ENCODE measurements around the gene ARAP3. TPM values are rescaled to one million over a fixed set of nuclear protein-coding genes. Genes with fewer than 3 reads are reported as not detected.

ARAP3 gene
- total and polyA plus RNA-seq, 4 donors, result 15.7 to 26.6 (median 19.7) TPM

DNA sequence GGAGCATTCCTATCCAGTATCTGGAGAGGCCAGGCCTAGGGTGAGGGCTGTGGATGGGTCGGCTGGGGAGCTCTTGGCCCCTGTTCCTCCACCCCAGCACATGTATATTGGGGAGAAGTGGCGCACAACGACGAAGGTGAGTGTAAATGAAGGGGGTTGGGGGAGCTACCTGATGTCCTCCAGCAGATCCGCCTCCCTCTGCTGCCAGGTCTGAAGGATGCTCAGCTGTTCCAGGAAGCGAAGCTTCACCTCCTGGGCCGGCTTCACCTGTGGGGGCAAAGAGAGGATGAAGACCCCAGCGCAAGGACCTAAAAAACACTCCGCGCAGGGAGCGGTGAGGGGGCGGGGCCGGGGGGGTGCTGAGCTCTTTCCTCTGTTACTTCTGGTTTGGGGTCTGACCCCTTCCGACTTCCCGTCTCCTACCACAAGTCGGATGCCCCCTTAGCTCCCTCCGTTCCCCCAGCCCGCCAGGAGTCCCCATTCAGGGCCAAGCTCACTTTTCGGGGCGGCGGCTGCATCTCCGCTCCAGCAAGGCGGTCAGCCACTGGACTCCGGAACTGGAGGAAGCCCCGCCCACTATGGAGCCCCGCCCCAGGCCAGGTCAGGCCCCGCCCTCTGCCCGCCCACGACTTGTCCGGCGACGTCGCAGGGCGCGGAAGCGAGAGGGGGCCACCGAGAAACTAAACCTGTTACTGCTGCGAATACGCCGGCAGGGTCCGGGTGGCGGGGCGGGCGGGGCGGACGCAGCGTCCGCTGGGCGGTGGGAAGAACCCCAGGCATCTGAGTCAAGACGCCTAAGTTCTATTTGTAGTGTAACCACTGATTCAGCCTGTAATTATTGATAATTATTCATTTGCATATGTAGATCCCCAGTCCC, 30.9 kb downstream of the ARAP3 start, which contains the start of gene FCHSD1:
TSS of gene FCHSD1 (minus strand) at position 568 of the 877 bp plus-strand sequence. CDS start at position 518, 50 bp downstream.
- H3K9ac ChIP-seq (ENCODE audit: insufficient read depth in 1 of 2, low read length in 2 of 2), result peak within 1 kb of the TSS; percentile 11 to 50
- TF ChIP-seq, protein P1, sequence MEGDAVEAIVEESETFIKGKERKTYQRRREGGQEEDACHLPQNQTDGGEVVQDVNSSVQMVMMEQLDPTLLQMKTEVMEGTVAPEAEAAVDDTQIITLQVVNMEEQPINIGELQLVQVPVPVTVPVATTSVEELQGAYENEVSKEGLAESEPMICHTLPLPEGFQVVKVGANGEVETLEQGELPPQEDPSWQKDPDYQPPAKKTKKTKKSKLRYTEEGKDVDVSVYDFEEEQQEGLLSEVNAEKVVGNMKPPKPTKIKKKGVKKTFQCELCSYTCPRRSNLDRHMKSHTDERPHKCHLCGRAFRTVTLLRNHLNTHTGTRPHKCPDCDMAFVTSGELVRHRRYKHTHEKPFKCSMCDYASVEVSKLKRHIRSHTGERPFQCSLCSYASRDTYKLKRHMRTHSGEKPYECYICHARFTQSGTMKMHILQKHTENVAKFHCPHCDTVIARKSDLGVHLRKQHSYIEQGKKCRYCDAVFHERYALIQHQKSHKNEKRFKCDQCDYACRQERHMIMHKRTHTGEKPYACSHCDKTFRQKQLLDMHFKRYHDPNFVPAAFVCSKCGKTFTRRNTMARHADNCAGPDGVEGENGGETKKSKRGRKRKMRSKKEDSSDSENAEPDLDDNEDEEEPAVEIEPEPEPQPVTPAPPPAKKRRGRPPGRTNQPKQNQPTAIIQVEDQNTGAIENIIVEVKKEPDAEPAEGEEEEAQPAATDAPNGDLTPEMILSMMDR (IDR thresholded peaks at IDR 0.05; ENCODE audit: control extremely low read depth, extremely low read depth), result no peak
- peak; percentile 82 to 92 (median 87) for DNase-seq
- 5 to 8% methylated on average over 39 to 50 of the region's 50 CpGs for WGBS, 2 donors
- peak; percentile 99 for ATAC-seq (ENCODE audit: insufficient read depth, low FRiP score)
- H3K27me3 ChIP-seq (ENCODE audit: control insufficient read depth in 3 of 3, insufficient read depth in 3 of 3, low read length in 2 of 3), result no peaks in the 10 kb centered on the region
- H3K4me1 ChIP-seq (ENCODE audit: control insufficient read depth in 5 of 5, insufficient read depth in 5 of 5, low read length in 5 of 5), result peaks cover 0 to 13% (median 0%) of the 10 kb centered on the region in 5 donors
- H3K36me3 ChIP-seq (ENCODE audit: control insufficient read depth in 4 of 4, insufficient read depth in 4 of 4, low read length in 4 of 4), result peaks cover 4 to 16% (median 9%) of the 10 kb centered on the region in 4 donors
- H3K27ac ChIP-seq (ENCODE audit: low read depth in 1 of 2, low read length in 1 of 2), result peak within 1 kb of the TSS in 1 of 2 donors; percentile 32
- peak within 1 kb of the TSS; percentile 53 for H3K4me3 ChIP-seq
- H3K9me3 ChIP-seq (ENCODE audit: control insufficient read depth in 4 of 4, insufficient read depth in 3 of 4, low read length in 3 of 4), result no peaks in the 10 kb centered on the region

DNA sequence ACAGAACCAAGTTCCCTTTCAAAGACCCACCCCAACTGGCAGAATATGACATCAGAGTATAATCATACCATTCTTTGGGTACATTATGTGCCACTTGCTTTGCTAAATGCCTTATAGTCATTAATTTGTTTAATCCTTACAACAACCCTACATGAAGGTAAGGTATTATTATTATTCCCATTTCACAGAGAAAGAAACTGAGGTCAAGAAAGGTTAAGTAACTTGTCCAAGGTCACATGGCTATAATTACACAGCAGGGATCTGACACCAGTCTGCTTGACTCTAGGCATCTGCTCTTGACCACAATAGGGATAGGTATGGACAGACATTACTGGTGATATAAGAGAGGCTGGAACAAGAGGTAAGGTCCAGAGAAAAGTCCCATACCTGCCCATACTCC, 32.1 kb downstream of the ARAP3 start:
- peaks cover 0 to 13% (median 0%) of the 10 kb centered on the region in 5 donors for H3K4me1 ChIP-seq (ENCODE audit: control insufficient read depth in 5 of 5, insufficient read depth in 5 of 5, low read length in 5 of 5)
- DNase-seq (no peak), ATAC-seq (ENCODE audit: insufficient read depth, low FRiP score) (no peak)
- TF ChIP-seq, protein P1 (IDR thresholded peaks at IDR 0.05; ENCODE audit: control extremely low read depth, extremely low read depth), result no peak
- H3K27ac ChIP-seq (ENCODE audit: low read depth in 1 of 2, low read length in 1 of 2), result no peak overlapping the region
- no peak overlapping the region for H3K4me3 ChIP-seq
- no peak overlapping the region for H3K9ac ChIP-seq (ENCODE audit: insufficient read depth in 1 of 2, low read length in 2 of 2)
- peaks cover 4 to 15% (median 11%) of the 10 kb centered on the region in 4 donors for H3K36me3 ChIP-seq (ENCODE audit: control insufficient read depth in 4 of 4, insufficient read depth in 4 of 4, low read length in 4 of 4)
- no peaks in the 10 kb centered on the region for H3K27me3 ChIP-seq (ENCODE audit: control insufficient read depth in 3 of 3, insufficient read depth in 3 of 3, low read length in 2 of 3)
- H3K9me3 ChIP-seq (ENCODE audit: control insufficient read depth in 4 of 4, insufficient read depth in 3 of 4, low read length in 3 of 4), result no peaks in the 10 kb centered on the region

DNA sequence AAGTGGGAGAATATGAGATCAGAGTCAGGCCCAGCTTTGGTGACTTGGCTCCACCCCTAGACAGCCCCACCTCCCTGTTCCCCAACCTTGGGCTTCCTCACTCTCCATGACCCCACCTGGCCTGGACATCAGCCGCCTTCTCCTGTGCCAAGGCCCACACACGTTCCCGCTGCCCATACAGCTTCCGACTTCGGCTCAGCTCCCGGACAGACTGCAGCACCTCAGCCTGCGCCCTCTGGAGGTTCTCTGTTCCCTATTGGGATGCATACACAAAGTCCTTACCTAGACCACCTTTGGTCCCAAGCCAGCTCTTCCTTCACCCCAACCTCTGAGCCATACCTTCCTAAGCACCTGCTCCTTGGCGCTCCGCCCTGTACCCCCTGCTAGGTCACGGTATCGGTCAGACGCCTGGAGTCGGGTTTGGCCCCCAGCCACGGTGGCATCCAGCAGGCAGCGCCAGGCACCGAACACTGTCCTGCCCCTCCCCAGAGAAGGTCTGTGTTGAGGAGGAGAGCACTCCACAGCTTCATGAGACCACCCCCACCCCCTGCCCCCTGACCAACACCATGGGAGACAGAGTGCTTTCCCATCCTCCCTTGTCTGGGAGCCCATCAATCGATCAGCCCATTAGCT, 32.9 kb downstream of the ARAP3 start:
- Histone ChIP-seq H3K27me3 (ENCODE audit: control insufficient read depth in 3 of 3, insufficient read depth in 3 of 3, low read length in 2 of 3) (no peaks in the 10 kb centered on the region), H3K36me3 (ENCODE audit: control insufficient read depth in 4 of 4, insufficient read depth in 4 of 4, low read length in 4 of 4) (peaks cover 4 to 16% (median 11%) of the 10 kb centered on the region in 4 donors), H3K9me3 (ENCODE audit: control insufficient read depth in 4 of 4, insufficient read depth in 3 of 4, low read length in 3 of 4) (no peaks in the 10 kb centered on the region), H3K4me1 (ENCODE audit: control insufficient read depth in 5 of 5, insufficient read depth in 5 of 5, low read length in 5 of 5) (peaks cover 0 to 13% (median 0%) of the 10 kb centered on the region in 5 donors), H3K4me3 (no peak overlapping the region), H3K27ac (ENCODE audit: low read depth in 1 of 2, low read length in 1 of 2) (no peak overlapping the region), H3K9ac (ENCODE audit: insufficient read depth in 1 of 2, low read length in 2 of 2) (no peak overlapping the region)
- DNase-seq, result no peak
- ATAC-seq (ENCODE audit: insufficient read depth, low FRiP score), result no peak
- 94 to 98% methylated on average over 17 of the region's 17 CpGs for WGBS, 2 donors
- TF ChIP-seq, protein P1 (IDR thresholded peaks at IDR 0.05; ENCODE audit: control extremely low read depth, extremely low read depth), result no peak

Data from lung (tissue), 12 donors.